ENCODE measurements around the gene SNURF. TPM values are rescaled to one million over a fixed set of nuclear protein-coding genes. Genes with fewer than 3 reads are reported as not detected.
"Not testable (repeated sequence)": the region's sequence is repeated elsewhere in the genome, so short reads cannot be mapped to it uniquely, and the experiment has no call there.

SNURF gene
- total RNA-seq, 1 donor from 2014 or later: 16.5 TPM

DNA sequence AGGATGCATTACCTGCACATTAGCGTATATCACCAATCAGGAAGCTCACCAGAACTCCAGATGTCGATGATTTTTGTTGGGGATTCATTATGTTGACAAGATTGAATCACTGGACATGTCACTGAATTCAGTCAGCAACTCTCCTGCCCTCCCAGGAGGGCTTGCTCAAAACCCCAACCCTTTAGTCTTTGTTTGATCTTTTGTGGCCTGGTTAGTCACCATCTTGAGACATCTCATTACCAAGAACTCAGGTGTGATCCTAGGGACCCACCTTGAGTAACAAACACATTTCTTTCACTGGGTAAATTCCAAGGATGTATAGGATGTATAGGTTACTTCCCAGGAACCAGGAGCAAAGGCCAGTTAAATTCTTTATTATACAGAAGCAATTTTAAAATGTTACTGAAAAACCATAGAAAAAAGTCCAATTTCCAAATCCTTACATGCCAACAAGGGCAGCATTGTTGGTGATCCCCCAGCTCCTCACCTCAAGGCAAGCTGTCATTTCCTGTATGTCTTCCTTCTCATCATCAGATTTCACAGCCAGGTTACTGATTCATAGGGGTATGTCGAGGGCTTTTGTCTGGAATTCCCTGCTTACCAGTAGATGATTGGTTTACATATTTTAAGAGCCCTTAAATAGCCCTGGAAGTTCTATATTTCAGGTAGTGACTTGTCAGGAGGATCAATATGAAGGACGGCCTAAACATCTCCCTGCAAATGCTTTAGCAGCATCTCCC lies 11.7 kb downstream of the SNURF start:
- DNase-seq (ENCODE audit: low read depth): no peak
- Histone ChIP-seq H3K4me1 (ENCODE audit: insufficient read depth, low read length) (no peaks in the 10 kb centered on the region), H3K79me2 (ENCODE audit: insufficient read depth, low read length) (peaks cover 20% of the 10 kb centered on the region), H3K4me3 (ENCODE audit: insufficient read depth, low read depth, low read length) (no peak overlapping the region), H3K27ac (ENCODE audit: low read depth, low read length) (no peak overlapping the region), H3K4me2 (ENCODE audit: low read length) (no peak overlapping the region), H2AFZ (ENCODE audit: low read depth, low read length) (no peak overlapping the region), H3K27me3 (ENCODE audit: insufficient read depth, low read length) (no peaks in the 10 kb centered on the region), H3K9me3 (ENCODE audit: insufficient read depth, low read depth, low read length) (no peaks in the 10 kb centered on the region), H3K9ac (ENCODE audit: low read length) (no peak overlapping the region), H3K36me3 (ENCODE audit: insufficient read depth, low read length) (peaks cover 17% of the 10 kb centered on the region), H4K20me1 (ENCODE audit: insufficient read depth, low read length) (peaks cover 18% of the 10 kb centered on the region)
- no peak for FAIRE-seq
- Mint-ChIP-seq H3K27ac (ENCODE audit: unreplicated experiment) (no peak overlapping the region), H3K4me1 (ENCODE audit: low read depth, unreplicated experiment) (no peaks in the 10 kb centered on the region), H3K27me3 (ENCODE audit: low read depth, unreplicated experiment) (no peaks in the 10 kb centered on the region), H3K4me3 (ENCODE audit: unreplicated experiment) (no peak overlapping the region), H3K36me3 (ENCODE audit: low read depth, unreplicated experiment) (peaks cover 1% of the 10 kb centered on the region), H3K9me3 (ENCODE audit: unreplicated experiment) (no peaks in the 10 kb centered on the region)
- TF ChIP-seq EZH2 (IDR thresholded peaks at IDR 0.05; ENCODE audit: insufficient read depth, low read length) (no peak), CTCF (IDR thresholded peaks at IDR 0.05; ENCODE audit: insufficient read depth, low read depth, low read length) (no peak)

DNA sequence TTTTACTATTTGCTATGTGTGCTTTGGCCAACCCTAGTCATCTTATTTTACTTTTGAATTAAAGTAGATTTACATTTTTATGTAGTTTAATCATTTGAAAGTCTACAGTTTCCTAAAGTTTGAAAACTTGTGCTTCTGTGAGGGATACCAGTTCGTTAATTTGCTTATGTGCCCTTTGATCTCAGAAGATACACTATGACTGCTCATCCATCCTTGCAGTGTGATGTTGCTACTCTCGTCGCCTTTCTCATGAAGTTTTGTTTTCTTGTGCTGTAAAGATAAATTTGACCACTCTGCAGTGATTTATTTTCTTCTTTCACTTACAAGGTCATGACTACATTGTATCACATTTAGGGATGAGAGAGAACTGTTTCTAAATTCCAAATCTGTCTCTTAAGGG lies 16.3 kb downstream of the SNURF start:
- Histone ChIP-seq H3K4me3 (ENCODE audit: insufficient read depth, low read depth, low read length) (no peak overlapping the region), H3K79me2 (ENCODE audit: insufficient read depth, low read length) (peaks cover 5% of the 10 kb centered on the region), H2AFZ (ENCODE audit: low read depth, low read length) (no peak overlapping the region), H3K27ac (ENCODE audit: low read depth, low read length) (no peak overlapping the region), H3K4me1 (ENCODE audit: insufficient read depth, low read length) (no peaks in the 10 kb centered on the region), H3K27me3 (ENCODE audit: insufficient read depth, low read length) (no peaks in the 10 kb centered on the region), H3K4me2 (ENCODE audit: low read length) (no peak overlapping the region), H3K36me3 (ENCODE audit: insufficient read depth, low read length) (peaks cover 9% of the 10 kb centered on the region), H3K9ac (ENCODE audit: low read length) (no peak overlapping the region), H4K20me1 (ENCODE audit: insufficient read depth, low read length) (peaks cover 9% of the 10 kb centered on the region), H3K9me3 (ENCODE audit: insufficient read depth, low read depth, low read length) (peaks cover 3% of the 10 kb centered on the region)
- DNase-seq (ENCODE audit: low read depth): no peak
- Mint-ChIP-seq H3K27ac (ENCODE audit: unreplicated experiment) (no peak overlapping the region), H3K36me3 (ENCODE audit: low read depth, unreplicated experiment) (no peaks in the 10 kb centered on the region), H3K4me1 (ENCODE audit: low read depth, unreplicated experiment) (no peaks in the 10 kb centered on the region), H3K4me3 (ENCODE audit: unreplicated experiment) (no peak overlapping the region), H3K9me3 (ENCODE audit: unreplicated experiment) (peaks cover 3% of the 10 kb centered on the region), H3K27me3 (ENCODE audit: low read depth, unreplicated experiment) (no peaks in the 10 kb centered on the region)
- no peak for FAIRE-seq
- no peak for TF ChIP-seq EZH2 (IDR thresholded peaks at IDR 0.05; ENCODE audit: insufficient read depth, low read length)
- TF ChIP-seq CTCF (IDR thresholded peaks at IDR 0.05; ENCODE audit: insufficient read depth, low read depth, low read length): no peak

DNA sequence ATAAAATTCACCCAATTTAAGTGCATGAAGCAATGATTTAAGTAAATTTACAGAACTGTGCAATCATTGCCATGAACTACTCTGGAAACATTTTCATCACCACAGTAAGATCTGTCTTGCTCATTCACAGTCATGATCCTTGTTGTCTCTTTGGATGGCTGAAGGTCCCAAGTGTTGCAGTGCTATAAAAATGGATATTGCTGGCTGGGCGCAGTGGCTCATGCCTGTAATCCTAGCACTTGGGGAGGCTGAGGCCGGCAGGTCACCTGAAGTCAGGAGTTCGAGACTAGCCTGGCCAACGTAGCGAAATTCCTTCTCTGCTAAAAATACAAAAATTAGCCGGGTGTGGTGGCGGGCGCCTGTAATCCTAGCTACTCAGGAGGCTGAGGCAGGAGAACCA lies 17.0 kb downstream of the SNURF start:
- no peaks in the 10 kb centered on the region for H3K4me1 Mint-ChIP-seq (ENCODE audit: low read depth, unreplicated experiment)
- Histone ChIP-seq H3K36me3 (ENCODE audit: insufficient read depth, low read length) (peaks cover 4% of the 10 kb centered on the region), H3K4me3 (ENCODE audit: insufficient read depth, low read depth, low read length) (no peak overlapping the region), H3K27me3 (ENCODE audit: insufficient read depth, low read length) (no peaks in the 10 kb centered on the region), H3K9ac (ENCODE audit: low read length) (no peak overlapping the region), H3K9me3 (ENCODE audit: insufficient read depth, low read depth, low read length) (peaks cover 3% of the 10 kb centered on the region), H3K27ac (ENCODE audit: low read depth, low read length) (no peak overlapping the region), H3K79me2 (ENCODE audit: insufficient read depth, low read length) (peaks cover 6% of the 10 kb centered on the region), H4K20me1 (ENCODE audit: insufficient read depth, low read length) (peaks cover 7% of the 10 kb centered on the region), H3K4me1 (ENCODE audit: insufficient read depth, low read length) (no peaks in the 10 kb centered on the region), H3K4me2 (ENCODE audit: low read length) (no peak overlapping the region), H2AFZ (ENCODE audit: low read depth, low read length) (no peak overlapping the region)
- no peaks in the 10 kb centered on the region for H3K27me3 Mint-ChIP-seq (ENCODE audit: low read depth, unreplicated experiment)
- no peak for FAIRE-seq
- H3K9me3 Mint-ChIP-seq (ENCODE audit: unreplicated experiment): peaks cover 3% of the 10 kb centered on the region
- no peak overlapping the region for H3K27ac Mint-ChIP-seq (ENCODE audit: unreplicated experiment)
- DNase-seq (ENCODE audit: low read depth): no peak
- TF ChIP-seq EZH2 (IDR thresholded peaks at IDR 0.05; ENCODE audit: insufficient read depth, low read length) (no peak), CTCF (IDR thresholded peaks at IDR 0.05; ENCODE audit: insufficient read depth, low read depth, low read length) (no peak)
- no peak overlapping the region for H3K4me3 Mint-ChIP-seq (ENCODE audit: unreplicated experiment)
- no peaks in the 10 kb centered on the region for H3K36me3 Mint-ChIP-seq (ENCODE audit: low read depth, unreplicated experiment)

DNA sequence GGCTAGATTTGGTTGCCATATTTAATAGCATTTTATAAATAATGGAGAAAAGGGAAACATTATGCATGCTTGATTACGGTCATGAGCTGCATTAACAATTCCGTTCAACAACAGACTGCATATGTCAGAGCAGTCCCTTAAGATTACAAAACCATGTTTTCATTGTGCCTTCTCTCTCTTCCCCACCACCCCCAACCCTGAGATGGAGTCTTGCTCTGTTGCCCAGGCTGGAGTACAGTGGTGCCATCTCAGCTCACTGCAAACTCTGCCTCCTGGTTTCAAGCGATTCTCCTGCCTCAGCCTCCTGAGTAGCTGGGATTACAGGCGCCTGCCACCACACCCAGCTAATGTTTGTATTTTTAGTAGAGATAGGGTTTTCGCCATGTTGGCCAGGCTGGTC lies 17.9 kb downstream of the SNURF start:
- not testable (repeated sequence) for H2AFZ ChIP-seq (ENCODE audit: low read depth, low read length); FAIRE-seq; H3K36me3 ChIP-seq (ENCODE audit: insufficient read depth, low read length); H3K4me1 ChIP-seq (ENCODE audit: insufficient read depth, low read length); H3K4me3 ChIP-seq (ENCODE audit: insufficient read depth, low read depth, low read length); H3K4me3 Mint-ChIP-seq (ENCODE audit: unreplicated experiment); H4K20me1 ChIP-seq (ENCODE audit: insufficient read depth, low read length); H3K27me3 ChIP-seq (ENCODE audit: insufficient read depth, low read length); H3K36me3 Mint-ChIP-seq (ENCODE audit: low read depth, unreplicated experiment); H3K9ac ChIP-seq (ENCODE audit: low read length); H3K27ac Mint-ChIP-seq (ENCODE audit: unreplicated experiment); H3K4me1 Mint-ChIP-seq (ENCODE audit: low read depth, unreplicated experiment); H3K27me3 Mint-ChIP-seq (ENCODE audit: low read depth, unreplicated experiment); H3K4me2 ChIP-seq (ENCODE audit: low read length); H3K9me3 Mint-ChIP-seq (ENCODE audit: unreplicated experiment); DNase-seq (ENCODE audit: low read depth); H3K79me2 ChIP-seq (ENCODE audit: insufficient read depth, low read length); H3K27ac ChIP-seq (ENCODE audit: low read depth, low read length); H3K9me3 ChIP-seq (ENCODE audit: insufficient read depth, low read depth, low read length)
